K562 (cell line): Measurements from ENCODE around the gene BIK.

Experiments used
- EZH2 ChIP-seq: IDR thresholded peaks from 2 replicates; pipeline ENCODE4 v1.6.1; 2012; ENCODE audit warnings: low read depth, mild to moderate bottlenecking, inconsistent platforms, low read length, borderline replicate concordance
- FOS ChIP-seq: IDR thresholded peaks from 3 replicates; pipeline ENCODE4 v1.6.1; 2011; ENCODE audit not compliant: insufficient read length; ENCODE audit errors: extremely low read depth
- FOXJ2 ChIP-seq: fragments of 200-800 bp; sonication (Bioruptor generic); IDR thresholded peaks from 2 replicates; pipeline ENCODE4 v1.6.1; 2016; ENCODE audit warnings: missing genetic modification characterization, missing compliant biosample characterization
- MXI1 ChIP-seq: IDR thresholded peaks from 2 replicates; pipeline ENCODE4 v1.6.1; 2011; ENCODE audit warnings: low read depth, mild to moderate bottlenecking, improper control_type of control experiment, low read length
- SP1 ChIP-seq: sonication (generic); formaldehyde crosslinking; IDR thresholded peaks from 2 replicates; pipeline ENCODE4 v1.8.1; 2022; ENCODE audit warnings: mild to moderate bottlenecking, missing genetic modification reagents
- ZNF695 ChIP-seq: fragments of 450-650 bp; formaldehyde crosslinking; IDR thresholded peaks from 2 replicates; pipeline ENCODE4 v1.4.0; 2020; ENCODE audit warnings: mild to moderate bottlenecking, moderate library complexity
- TF ChIP-seq, protein P1 (sequence below), 3 experiments: IDR thresholded peaks in 2 of 3; conservative IDR thresholded peaks in 1 of 3; 2 replicates each; pipeline ENCODE4 v1.5.1; 2011 to 2012; ENCODE audit warnings: low read length in 3 of 3, mild to moderate bottlenecking in 3 of 3, control low read depth in 2 of 3, improper control_type of control experiment in 1 of 3, inconsistent platforms in 1 of 3, low read depth in 1 of 3, mixed read lengths in 1 of 3, moderate library complexity in 1 of 3; ENCODE audit not compliant: insufficient read depth in 2 of 3
- TF ChIP-seq, protein P2 (sequence below), 2 experiments: fragments of 250-450 bp in 1 of 2; fragments of 450-650 bp in 1 of 2; sonication (Bioruptor Pico) in 1 of 2; IDR thresholded peaks; 2 replicates each; pipeline versions ENCODE4 v1.6.1 to v1.8.0; 2016 to 2021; ENCODE audit warnings: mild to moderate bottlenecking in 2 of 2, moderate library complexity in 2 of 2, missing compliant biosample characterization in 1 of 2, missing genetic modification characterization in 1 of 2

DNA sequence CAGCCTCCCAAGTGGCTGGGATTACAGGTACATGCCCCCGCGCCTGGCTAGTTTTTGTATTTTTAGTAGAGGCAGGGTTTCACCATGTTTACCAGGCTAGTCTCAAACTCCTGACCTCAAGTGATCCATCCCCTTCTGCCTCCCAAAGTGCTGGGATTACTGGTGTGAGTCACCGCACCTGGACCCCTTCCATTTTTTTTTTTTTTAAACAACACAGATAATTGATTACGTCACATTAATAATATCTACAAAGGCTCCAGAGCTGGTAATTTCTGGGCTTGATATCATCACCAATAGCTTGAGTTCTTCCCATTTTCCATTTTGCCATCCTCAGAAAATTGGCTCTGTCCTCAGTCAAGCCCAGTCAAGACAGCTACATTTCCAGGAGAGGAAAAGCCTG is 28.6 kb upstream of the BIK start:
- TF ChIP-seq FOS = no peak
- TF ChIP-seq, protein P1, sequence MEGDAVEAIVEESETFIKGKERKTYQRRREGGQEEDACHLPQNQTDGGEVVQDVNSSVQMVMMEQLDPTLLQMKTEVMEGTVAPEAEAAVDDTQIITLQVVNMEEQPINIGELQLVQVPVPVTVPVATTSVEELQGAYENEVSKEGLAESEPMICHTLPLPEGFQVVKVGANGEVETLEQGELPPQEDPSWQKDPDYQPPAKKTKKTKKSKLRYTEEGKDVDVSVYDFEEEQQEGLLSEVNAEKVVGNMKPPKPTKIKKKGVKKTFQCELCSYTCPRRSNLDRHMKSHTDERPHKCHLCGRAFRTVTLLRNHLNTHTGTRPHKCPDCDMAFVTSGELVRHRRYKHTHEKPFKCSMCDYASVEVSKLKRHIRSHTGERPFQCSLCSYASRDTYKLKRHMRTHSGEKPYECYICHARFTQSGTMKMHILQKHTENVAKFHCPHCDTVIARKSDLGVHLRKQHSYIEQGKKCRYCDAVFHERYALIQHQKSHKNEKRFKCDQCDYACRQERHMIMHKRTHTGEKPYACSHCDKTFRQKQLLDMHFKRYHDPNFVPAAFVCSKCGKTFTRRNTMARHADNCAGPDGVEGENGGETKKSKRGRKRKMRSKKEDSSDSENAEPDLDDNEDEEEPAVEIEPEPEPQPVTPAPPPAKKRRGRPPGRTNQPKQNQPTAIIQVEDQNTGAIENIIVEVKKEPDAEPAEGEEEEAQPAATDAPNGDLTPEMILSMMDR (IDR thresholded peaks at IDR 0.05 in 2 of 3, conservative IDR thresholded peaks at IDR 0.05 in 1 of 3; ENCODE audit: insufficient read depth in 2 of 3, low read depth in 1 of 3, low read length in 3 of 3) = no peak
- TF ChIP-seq FOXJ2 (tag) = no peak
- TF ChIP-seq SP1 (CRISPR knock-in tag) = no peak
- no peak for TF ChIP-seq EZH2
- no peak for TF ChIP-seq MXI1
- TF ChIP-seq, protein P2, sequence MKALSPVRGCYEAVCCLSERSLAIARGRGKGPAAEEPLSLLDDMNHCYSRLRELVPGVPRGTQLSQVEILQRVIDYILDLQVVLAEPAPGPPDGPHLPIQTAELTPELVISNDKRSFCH (CRISPR knock-in tag; IDR thresholded peaks at IDR 0.05) = no peak
- TF ChIP-seq, protein P2 (tag; IDR thresholded peaks at IDR 0.05) = no peak
- TF ChIP-seq ZNF695 (CRISPR knock-in tag) = no peak
